Endodermal cell (in vitro differentiated cells): ENCODE measurements around the gene AMBRA1. TPM values are rescaled to one million over a fixed set of nuclear protein-coding genes. Genes with fewer than 3 reads are reported as not detected.

Experiments used
- DNase-seq: peaks from one replicate; pipeline ENCODE4 v3.0.0-alpha.2; 2017
- H3K27ac ChIP-seq: 2 replicates; pipeline ENCODE4 v1.5.1; 2013; ENCODE audit warnings: mild to moderate bottlenecking, low read depth, low read length, moderate library complexity
- H3K27me3 ChIP-seq: 2 replicates; pipeline ENCODE4 v1.6.1; 2013; ENCODE audit warnings: mild to moderate bottlenecking, low read length, moderate library complexity; ENCODE audit not compliant: insufficient read depth, control insufficient read depth, poor library complexity, severe bottlenecking
- H3K36me3 ChIP-seq: 2 replicates; pipeline ENCODE4 v1.7.0; 2013; ENCODE audit warnings: mild to moderate bottlenecking, low read length, moderate library complexity; ENCODE audit not compliant: control insufficient read depth, insufficient read depth
- H3K4me1 ChIP-seq: one replicate; pipeline ENCODE4 v1.7.0; 2013; ENCODE audit warnings: low read length; ENCODE audit not compliant: control insufficient read depth, insufficient read depth
- H3K4me3 ChIP-seq: 2 replicates; pipeline ENCODE4 v1.5.1; 2013; ENCODE audit warnings: mild to moderate bottlenecking, low read length, moderate library complexity
- H3K9ac ChIP-seq: 2 replicates; pipeline ENCODE4 v1.6.1; 2013; ENCODE audit warnings: mild to moderate bottlenecking, low read length, moderate library complexity; ENCODE audit not compliant: poor library complexity, severe bottlenecking; ENCODE audit errors: extremely low read depth
- H3K9me3 ChIP-seq: 2 replicates; pipeline ENCODE4 v1.6.1; 2013; ENCODE audit warnings: mild to moderate bottlenecking, low read length, moderate library complexity; ENCODE audit not compliant: control insufficient read depth
- H3K27ac Mint-ChIP-seq: 2 replicates; pipeline ENCODE4 v1.8.0; 2020; ENCODE audit warnings: mixed read lengths
- H3K27me3 Mint-ChIP-seq: 2 replicates; pipeline ENCODE4 v1.8.0; 2021; ENCODE audit warnings: mild to moderate bottlenecking, mixed read lengths; ENCODE audit not compliant: insufficient read depth
- H3K36me3 Mint-ChIP-seq: 2 replicates; pipeline ENCODE4 v1.8.0; 2020; ENCODE audit warnings: low read depth, mixed read lengths
- H3K4me1 Mint-ChIP-seq: 2 replicates; pipeline ENCODE4 v1.8.0; 2020; ENCODE audit warnings: mixed read lengths
- H3K4me3 Mint-ChIP-seq: 2 replicates; pipeline ENCODE4 v1.8.0; 2020; ENCODE audit warnings: mild to moderate bottlenecking, moderate library complexity, mixed read lengths
- H3K9me3 Mint-ChIP-seq: 2 replicates; pipeline ENCODE4 v1.8.0; 2020; ENCODE audit warnings: mild to moderate bottlenecking, mixed read lengths
- WGBS, 2 experiments: methylation state at CpG; one replicate each; pipeline versions ENCODE4 v1.1.5 to v1.1.7; 2013; ENCODE audit warnings: missing lambda C conversion rate in 2 of 2, mixed read lengths in 1 of 2; ENCODE audit not compliant: insufficient coverage in 1 of 2, insufficient read length in 1 of 2; 5-methylcytosine and 5-hydroxymethylcytosine counted together
- total RNA-seq, 2 donors: library from RNA; stranded (reverse); fragmentation: NEBNext Ultra II Directional in 1 of 2; extraction: Animal tissue kit (Norgen Biotek cat#: 25700) in 1 of 2; gene quantifications; 2 replicates in 1 of 2; 3 replicates in 1 of 2; pipeline ENCODE4 v1.2.1, GENCODE V29; 2021
- TF ChIP-seq, protein P1 (sequence below): fragments of 200-600 bp; sonication (generic); conservative IDR thresholded peaks from 2 replicates; pipeline ENCODE4 v1.5.0; 2021; ENCODE audit warnings: antibody characterized with exemption, mild to moderate bottlenecking

Gene AMBRA1
- total RNA-seq, 2 donors from 2014 or later, result 54.5 to 67.8 TPM

DNA sequence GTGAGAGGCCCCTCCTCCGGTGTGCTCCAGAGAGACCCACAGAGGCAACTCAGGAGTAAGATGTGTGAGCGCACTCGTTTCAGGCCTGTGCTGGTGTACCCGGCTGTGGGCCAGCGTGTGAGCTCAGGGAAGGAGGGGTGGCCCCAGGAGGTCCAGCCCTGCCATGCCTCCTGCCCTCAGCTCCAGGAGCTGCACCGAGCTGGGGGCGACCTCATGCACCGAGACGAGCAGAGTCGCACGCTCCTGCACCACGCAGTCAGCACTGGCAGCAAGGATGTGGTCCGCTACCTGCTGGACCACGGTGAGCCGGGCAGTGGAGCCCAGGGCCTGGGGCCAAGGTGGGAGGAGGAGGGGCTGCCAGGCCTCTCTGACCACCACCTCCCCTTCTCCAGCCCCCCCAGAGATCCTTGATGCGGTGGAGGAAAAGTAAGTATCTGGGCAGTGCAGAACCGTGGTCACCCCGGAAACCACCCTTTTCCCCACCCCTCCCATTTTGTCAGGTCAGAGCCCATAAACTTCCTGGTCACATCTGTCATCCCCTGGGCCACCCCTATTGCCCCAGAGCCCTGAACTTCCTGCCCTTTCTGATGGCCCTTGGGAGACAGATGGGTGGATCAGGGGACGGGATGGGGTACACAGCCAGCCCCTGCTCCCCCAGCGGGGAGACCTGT lies 214.9 kb downstream of the AMBRA1 start:
- peaks cover 32% of the 10 kb centered on the region for H3K36me3 ChIP-seq

DNA sequence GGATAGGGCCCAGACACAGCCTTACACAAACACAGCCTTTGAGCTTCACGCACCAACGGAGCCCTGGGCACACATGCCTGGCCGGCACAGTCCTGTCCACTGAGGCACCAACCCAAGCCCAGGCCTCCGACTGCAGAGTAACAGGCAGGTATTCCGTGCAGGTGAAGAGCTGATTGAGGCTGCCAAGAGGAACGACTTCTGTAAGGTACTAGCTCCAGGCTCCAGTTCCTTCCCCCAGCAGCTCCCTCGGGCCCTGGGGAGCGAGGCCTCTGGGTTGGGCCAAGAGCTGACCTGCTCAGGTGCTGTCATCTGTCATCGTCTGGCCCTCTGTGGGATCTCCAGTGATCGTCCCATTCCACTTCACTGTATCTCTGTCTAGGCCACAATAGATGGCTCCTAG lies 215.5 kb downstream of the AMBRA1 start:
- Histone ChIP-seq H3K27ac (no peak overlapping the region), H3K27me3 (no peaks in the 10 kb centered on the region), H3K4me1 (peaks cover 3% of the 10 kb centered on the region), H3K4me3 (no peak overlapping the region), H3K36me3 (peaks cover 25% of the 10 kb centered on the region), H3K9ac (no peak overlapping the region), H3K9me3 (no peaks in the 10 kb centered on the region)
- no peaks in the 10 kb centered on the region for H3K9me3 Mint-ChIP-seq
- WGBS, 2 experiments, result 94 to 97% methylated on average over 9 to 10 of the region's 10 CpGs
- peaks cover 29% of the 10 kb centered on the region for H3K36me3 Mint-ChIP-seq
- H3K4me3 Mint-ChIP-seq, result no peak overlapping the region
- DNase-seq, result no peak
- peaks cover 5% of the 10 kb centered on the region for H3K4me1 Mint-ChIP-seq
- no peak overlapping the region for H3K27ac Mint-ChIP-seq
- TF ChIP-seq, protein P1, sequence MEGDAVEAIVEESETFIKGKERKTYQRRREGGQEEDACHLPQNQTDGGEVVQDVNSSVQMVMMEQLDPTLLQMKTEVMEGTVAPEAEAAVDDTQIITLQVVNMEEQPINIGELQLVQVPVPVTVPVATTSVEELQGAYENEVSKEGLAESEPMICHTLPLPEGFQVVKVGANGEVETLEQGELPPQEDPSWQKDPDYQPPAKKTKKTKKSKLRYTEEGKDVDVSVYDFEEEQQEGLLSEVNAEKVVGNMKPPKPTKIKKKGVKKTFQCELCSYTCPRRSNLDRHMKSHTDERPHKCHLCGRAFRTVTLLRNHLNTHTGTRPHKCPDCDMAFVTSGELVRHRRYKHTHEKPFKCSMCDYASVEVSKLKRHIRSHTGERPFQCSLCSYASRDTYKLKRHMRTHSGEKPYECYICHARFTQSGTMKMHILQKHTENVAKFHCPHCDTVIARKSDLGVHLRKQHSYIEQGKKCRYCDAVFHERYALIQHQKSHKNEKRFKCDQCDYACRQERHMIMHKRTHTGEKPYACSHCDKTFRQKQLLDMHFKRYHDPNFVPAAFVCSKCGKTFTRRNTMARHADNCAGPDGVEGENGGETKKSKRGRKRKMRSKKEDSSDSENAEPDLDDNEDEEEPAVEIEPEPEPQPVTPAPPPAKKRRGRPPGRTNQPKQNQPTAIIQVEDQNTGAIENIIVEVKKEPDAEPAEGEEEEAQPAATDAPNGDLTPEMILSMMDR, result no peak
- H3K27me3 Mint-ChIP-seq, result peaks cover 1% of the 10 kb centered on the region

More for the DNA sequence above, 214.9 kb downstream of the AMBRA1 start:
- peaks cover 5% of the 10 kb centered on the region for H3K4me1 Mint-ChIP-seq
- peak overlapping the region; percentile 82 for H3K4me3 Mint-ChIP-seq
- Histone ChIP-seq H3K9ac (no peak overlapping the region), H3K9me3 (no peaks in the 10 kb centered on the region), H3K27me3 (no peaks in the 10 kb centered on the region), H3K4me1 (peaks cover 3% of the 10 kb centered on the region), H3K27ac (peak overlapping the region; percentile 47), H3K4me3 (no peak overlapping the region)
- no peak for DNase-seq
- peaks cover 7% of the 10 kb centered on the region for H3K27me3 Mint-ChIP-seq
- TF ChIP-seq, protein P1, result no peak
- H3K36me3 Mint-ChIP-seq, result peaks cover 33% of the 10 kb centered on the region
- WGBS, 2 experiments, result 90 to 91% methylated on average over 13 to 20 of the region's 20 CpGs
- peak overlapping the region; percentile 75 for H3K27ac Mint-ChIP-seq
- H3K9me3 Mint-ChIP-seq, result no peaks in the 10 kb centered on the region

DNA sequence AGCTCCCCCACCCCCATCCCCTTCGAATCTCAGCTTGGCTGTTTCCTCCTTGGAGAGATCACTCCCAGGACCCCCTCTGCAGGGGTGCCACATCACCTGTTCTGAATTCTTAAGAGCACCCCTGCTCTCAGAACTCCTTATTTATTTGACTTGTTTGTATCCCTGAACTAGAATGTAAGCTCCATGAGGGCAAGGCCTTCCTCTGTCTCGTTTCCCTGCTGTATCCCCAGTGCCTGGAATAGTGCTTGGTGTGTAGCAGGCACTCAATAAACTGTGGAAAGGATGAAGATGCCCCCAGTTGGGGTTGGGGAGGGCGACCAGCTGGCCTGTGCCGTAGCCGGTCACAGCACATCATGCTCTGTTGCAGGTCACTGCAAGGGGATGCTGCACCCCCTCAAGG lies 216.0 kb downstream of the AMBRA1 start:
- no peaks in the 10 kb centered on the region for H3K9me3 Mint-ChIP-seq
- no peak for DNase-seq

More for the DNA sequence above, 216.0 kb downstream of the AMBRA1 start:
- Histone ChIP-seq H3K36me3 (peaks cover 21% of the 10 kb centered on the region), H3K4me3 (no peak overlapping the region), H3K27ac (no peak overlapping the region), H3K9me3 (no peaks in the 10 kb centered on the region), H3K27me3 (no peaks in the 10 kb centered on the region), H3K9ac (no peak overlapping the region), H3K4me1 (peaks cover under 1% of the 10 kb centered on the region)
- TF ChIP-seq, protein P1, result no peak
- WGBS, 2 experiments, result 94 to 97% methylated on average over 4 to 5 of the region's 5 CpGs
- H3K27me3 Mint-ChIP-seq, result no peaks in the 10 kb centered on the region
- H3K27ac Mint-ChIP-seq, result no peak overlapping the region
- no peak overlapping the region for H3K4me3 Mint-ChIP-seq
- peaks cover 27% of the 10 kb centered on the region for H3K36me3 Mint-ChIP-seq
- peaks cover 5% of the 10 kb centered on the region for H3K4me1 Mint-ChIP-seq
